GM18858 (cell line): ENCODE data around the gene FAM174B.

Experiments
- ATAC-seq: cut with Tn5 transposase; IDR thresholded peaks from one replicate; pipeline ENCODE4 v1.9.1; 2021; ENCODE audit not compliant: unreplicated experiment

FAM174B gene

DNA sequence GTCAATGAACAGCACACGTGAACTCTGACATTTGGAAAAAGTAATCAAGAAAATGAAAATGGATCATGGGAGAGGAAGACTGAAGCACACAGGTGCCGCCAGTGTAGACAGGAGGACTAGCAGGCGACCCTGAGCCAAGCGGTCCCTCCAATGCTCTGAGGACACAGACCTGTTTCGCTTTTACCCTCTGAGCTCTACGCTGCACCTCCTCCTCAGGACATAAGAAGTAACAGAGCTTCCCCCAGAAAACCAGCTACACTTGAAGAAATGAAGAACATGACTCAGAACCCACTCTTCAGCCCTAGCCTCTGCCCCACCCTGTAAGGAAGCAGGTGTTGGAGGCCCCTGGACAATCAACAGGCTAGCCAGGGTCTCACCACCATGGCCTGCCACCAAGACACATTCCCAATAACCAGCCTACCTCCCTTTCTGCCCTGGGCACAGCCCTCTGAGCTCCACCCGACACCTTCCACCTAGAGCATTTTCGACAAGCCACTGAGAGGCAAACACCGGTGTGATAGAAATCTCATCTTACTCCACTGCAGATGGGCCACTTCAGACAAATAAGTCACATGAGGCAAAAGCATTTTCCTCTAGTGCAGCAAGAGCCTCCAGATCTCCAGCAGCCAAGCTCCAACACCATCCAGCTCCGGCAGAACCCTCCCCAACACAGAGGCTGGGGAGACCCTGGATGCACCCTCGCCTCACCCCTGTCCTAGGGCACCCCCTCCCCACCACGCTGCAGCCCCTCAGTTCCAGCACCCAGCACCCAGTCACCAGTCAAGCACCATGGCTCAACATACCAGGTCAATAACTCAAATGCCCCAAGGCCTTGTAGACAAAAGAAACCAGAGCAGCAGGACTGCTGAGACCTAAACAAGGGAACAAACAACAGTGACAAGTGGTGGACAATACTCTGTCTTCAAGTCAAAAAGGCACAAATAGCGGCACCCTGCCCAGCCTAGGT is 11.4 kb downstream of the FAM174B start:
- no peak for ATAC-seq

GRCh38 chr15:92638709-92639365 is 16.7 kb downstream of the FAM174B start:
- no peak for ATAC-seq

DNA sequence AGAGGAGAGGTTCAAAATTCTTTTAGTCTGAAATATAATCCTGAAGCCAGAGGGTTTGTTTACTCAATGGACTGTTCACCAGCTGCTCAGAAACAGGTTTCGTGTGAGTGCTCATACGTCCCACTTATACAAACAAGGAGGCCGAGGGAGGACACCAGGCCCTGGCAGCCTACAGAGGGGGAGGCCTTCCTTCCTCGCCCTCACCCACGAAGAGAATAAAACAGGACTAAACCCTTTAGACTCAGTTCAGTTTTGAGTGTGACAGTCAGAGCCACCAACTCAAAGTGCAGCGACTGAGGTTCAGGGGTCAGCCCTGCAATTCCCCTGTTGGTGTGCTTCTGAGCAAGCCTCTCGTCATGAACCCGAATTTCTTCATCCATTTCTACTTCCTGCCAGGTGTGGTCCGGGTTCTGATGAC is 17.3 kb downstream of the FAM174B start:
- no peak for ATAC-seq

- no peak for ATAC-seq
Observed at GRCh38 chr15:92637626-92638025, 17.9 kb downstream of the FAM174B start.

GRCh38 chr15:92636908-92637481 is 18.6 kb downstream of the FAM174B start:
- no peak for ATAC-seq

DNA sequence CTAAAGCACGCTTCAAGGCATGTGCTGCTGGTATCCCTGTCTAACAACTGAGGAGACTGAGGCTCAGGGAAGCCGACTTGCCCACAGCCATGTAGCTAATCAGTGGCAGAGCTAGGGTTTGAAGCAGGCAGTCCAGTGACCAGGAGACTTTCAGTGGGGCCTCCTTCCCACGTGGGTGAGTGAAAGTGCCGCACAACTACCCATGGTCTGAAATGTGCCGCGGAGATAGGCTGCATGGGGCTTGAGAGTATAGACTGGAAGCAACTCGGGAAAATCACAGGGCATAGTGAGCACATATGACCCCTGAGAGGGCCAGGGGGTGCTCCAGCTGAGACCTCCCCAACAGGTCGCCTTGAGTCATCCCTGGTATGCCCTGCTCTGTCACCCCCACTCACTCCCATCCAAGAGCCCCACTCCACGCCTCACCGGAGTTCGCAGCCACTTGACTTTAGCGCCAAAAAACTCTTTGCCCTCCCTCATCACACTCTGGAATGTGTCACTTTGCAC is 19.1 kb downstream of the FAM174B start:
- no peak for ATAC-seq

DNA sequence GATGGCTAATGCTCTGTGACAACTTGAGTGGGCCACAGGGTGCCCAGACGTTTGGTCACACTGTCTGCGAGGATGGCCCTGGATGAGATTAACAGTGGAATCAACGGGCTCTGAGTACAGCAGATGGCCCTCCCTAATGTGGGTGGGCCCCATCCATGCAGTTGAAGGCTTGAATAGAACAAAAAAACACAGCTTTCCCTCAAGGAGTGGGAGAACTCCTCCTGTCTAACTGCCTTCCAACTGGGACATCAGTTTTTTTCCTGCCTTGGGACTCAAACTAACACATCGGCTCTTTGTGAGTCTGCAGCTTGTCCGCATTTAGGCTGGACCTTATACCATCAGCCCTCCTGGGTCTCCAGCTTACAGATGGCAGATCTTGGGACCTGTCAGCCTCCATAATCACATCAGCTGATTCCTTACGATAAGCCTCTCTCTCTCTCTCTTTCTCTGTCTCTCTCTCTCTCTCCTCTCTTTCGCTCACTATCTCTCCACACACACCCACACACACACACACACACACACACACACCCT is 20.8 kb downstream of the FAM174B start:
- no peak for ATAC-seq

GRCh38 chr15:92634060-92634459 is 21.5 kb downstream of the FAM174B start:
- no peak for ATAC-seq

- no peak for ATAC-seq
Observed at GRCh38 chr15:92633418-92633817, 22.2 kb downstream of the FAM174B start.

- ATAC-seq = no peak
Observed at GRCh38 chr15:92633001-92633400, 22.6 kb downstream of the FAM174B start.

GRCh38 chr15:92631721-92632120 is 23.9 kb downstream of the FAM174B start:
- no peak for ATAC-seq

- no peak for ATAC-seq
Observed at GRCh38 chr15:92629975-92630626, 25.5 kb downstream of the FAM174B start.

DNA sequence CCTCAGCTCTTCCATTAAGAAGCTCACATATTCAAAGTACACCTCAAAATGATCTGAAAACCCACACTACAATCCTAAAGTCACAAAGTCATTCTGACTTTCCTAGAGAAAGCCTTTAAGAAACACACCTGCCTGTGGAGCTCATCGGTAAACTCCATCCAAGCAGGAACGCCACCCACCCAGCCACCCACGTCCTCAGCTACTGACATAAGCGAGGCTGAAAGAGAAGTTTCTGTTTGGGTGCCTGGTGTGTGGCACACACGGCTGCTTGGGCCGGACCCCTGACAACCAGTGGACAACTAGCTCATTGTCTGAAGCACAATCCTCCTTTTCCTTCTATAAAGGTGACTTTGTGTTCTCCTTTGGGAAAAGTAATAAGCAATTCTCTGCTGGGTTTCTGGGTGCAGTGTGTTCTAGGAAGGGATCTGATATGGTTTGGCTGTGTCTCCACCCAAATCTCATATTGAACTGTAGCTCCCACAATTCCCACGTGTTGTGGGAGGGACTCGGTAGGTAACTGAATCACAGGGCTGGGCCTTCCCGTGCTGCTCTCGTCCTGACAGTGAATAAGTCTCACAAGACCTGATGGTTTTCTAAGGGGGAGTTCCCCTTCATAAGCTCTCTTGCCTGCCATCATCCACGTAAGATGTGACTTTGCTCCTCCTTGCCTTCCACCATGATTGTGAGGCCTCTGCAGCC is 26.1 kb downstream of the FAM174B start:
- ATAC-seq = no peak

- no peak for ATAC-seq
Observed at GRCh38 chr15:92627014-92627413, 28.6 kb downstream of the FAM174B start.

DNA sequence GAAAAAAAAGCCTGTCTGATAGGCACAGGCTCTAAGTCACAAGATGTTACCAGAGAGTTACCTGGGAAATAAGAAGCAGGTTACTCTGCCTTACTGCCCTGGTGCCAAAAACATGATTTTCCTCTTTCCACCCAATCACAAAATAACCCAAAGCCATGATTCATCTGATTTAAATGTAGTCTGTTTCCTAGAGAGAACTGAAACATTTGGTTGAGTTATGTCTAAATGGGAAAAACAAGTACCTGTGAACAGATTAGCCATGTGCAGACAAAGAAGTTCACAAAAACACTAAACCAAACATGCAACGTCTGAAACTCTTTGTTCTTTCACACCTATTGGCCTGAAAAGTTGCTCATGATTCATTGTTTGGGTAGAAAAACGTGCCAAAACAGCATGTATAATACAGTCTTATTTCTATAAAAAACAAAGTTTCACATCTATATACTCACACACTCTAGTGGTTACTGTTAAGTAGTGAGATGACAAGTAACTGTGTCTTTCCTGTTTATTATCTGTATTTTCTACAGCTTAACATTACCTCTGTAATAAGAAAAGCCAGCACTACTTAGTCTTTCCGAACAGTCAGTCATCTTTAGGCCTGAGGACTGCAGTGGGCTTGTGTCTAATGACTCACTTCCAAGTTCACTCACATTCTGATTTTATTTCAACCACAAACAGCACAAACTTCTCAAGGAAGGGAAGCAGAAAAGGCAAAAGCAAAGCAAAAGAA is 30.2 kb downstream of the FAM174B start:
- peak; percentile 81 for ATAC-seq

DNA sequence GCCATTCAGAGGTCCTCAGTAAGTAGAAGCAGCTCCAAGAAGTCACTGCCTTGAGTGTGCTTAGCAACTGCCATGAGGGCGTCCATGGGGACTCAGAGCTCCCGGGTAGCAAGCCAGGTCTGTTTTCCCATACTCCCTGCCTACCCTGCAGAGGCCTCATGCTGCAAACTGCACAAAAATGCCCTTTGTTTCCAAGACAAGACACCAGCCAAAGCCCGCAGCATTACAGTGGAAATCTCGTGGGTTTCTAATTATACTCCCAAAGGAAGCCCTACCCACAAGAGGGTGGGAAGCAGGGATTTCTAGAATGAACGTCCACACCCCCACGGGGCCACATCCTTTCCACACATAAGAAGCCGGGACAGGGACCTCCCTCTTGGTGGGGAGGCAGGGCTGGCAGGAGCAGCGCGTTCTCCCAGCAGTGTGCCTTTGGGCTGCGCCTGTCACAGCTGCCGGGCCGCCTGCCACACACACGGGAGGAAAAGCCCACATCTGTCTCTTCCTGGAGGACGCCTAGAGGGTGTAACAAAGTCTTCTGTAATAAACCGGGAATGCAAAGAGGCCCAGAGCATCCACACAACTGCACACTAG is 31.1 kb downstream of the FAM174B start:
- ATAC-seq = no peak

GRCh38 chr15:92623435-92623834 is 32.1 kb downstream of the FAM174B start:
- ATAC-seq = no peak

GRCh38 chr15:92621972-92622533 is 33.5 kb downstream of the FAM174B start:
- ATAC-seq = no peak

- ATAC-seq = no peak
Observed at GRCh38 chr15:92620991-92621390, 34.6 kb downstream of the FAM174B start.
